BE2C (cell line): ENCODE results near the gene CT47A1.
"Not testable (repeated sequence)": the region's sequence is repeated elsewhere in the genome, so short reads cannot be mapped to it uniquely, and the experiment has no call there.

Experiments
- DNase-seq: peaks from one replicate; pipeline ENCODE4 v3.0.0-alpha.2; 2020
- H3K27me3 ChIP-seq: fragments of 250-450 bp; sonication (Bioruptor Pico); 2 replicates; pipeline ENCODE4 v1.5.1; 2020; ENCODE audit warnings: mild to moderate bottlenecking
- H3K36me3 ChIP-seq: fragments of 250-450 bp; sonication (Bioruptor Pico); 2 replicates; pipeline ENCODE4 v1.5.1; 2020; ENCODE audit warnings: mild to moderate bottlenecking
- H3K4me1 ChIP-seq: fragments of 250-450 bp; sonication (Bioruptor Pico); 2 replicates; pipeline ENCODE4 v1.5.1; 2020
- H3K4me3 ChIP-seq: 2 replicates; pipeline ENCODE4 v1.5.1; 2011; ENCODE audit warnings: low read depth, low read length
- H3K9me3 ChIP-seq: fragments of 250-450 bp; sonication (Bioruptor Pico); 2 replicates; pipeline ENCODE4 v1.5.1; 2020
- CTCF ChIP-seq: IDR thresholded peaks from 2 replicates; pipeline ENCODE4 v1.5.1; 2012; ENCODE audit warnings: mild to moderate bottlenecking, low read depth, low read length

CT47A1 gene

GRCh38 chrX:121011254-121011653 is 25.7 kb upstream of the CT47A1 start:
- H3K4me1 ChIP-seq, result no peaks in the 10 kb centered on the region
- no peak for TF ChIP-seq CTCF

GRCh38 chrX:121010218-121010617 is 24.7 kb upstream of the CT47A1 start:
- DNase-seq, result no peak
- TF ChIP-seq CTCF, result no peak
- no peaks in the 10 kb centered on the region for H3K4me1 ChIP-seq
- no peaks in the 10 kb centered on the region for H3K36me3 ChIP-seq
- no peak overlapping the region for H3K4me3 ChIP-seq
- no peaks in the 10 kb centered on the region for H3K9me3 ChIP-seq
- no peaks in the 10 kb centered on the region for H3K27me3 ChIP-seq

More at GRCh38 chrX:121011254-121011653, 25.7 kb upstream of the CT47A1 start:
- DNase-seq, result no peak
- Histone ChIP-seq H3K36me3 (no peaks in the 10 kb centered on the region), H3K27me3 (no peaks in the 10 kb centered on the region), H3K4me3 (no peak overlapping the region), H3K9me3 (no peaks in the 10 kb centered on the region)

GRCh38 chrX:121009764-121010163 is 24.2 kb upstream of the CT47A1 start:
- Histone ChIP-seq H3K4me3 (no peak overlapping the region), H3K4me1 (no peaks in the 10 kb centered on the region), H3K27me3 (no peaks in the 10 kb centered on the region), H3K36me3 (no peaks in the 10 kb centered on the region), H3K9me3 (no peaks in the 10 kb centered on the region)
- no peak for DNase-seq
- TF ChIP-seq CTCF, result no peak

GRCh38 chrX:121008920-121009319 is 23.4 kb upstream of the CT47A1 start:
- Histone ChIP-seq H3K4me3 (no peak overlapping the region), H3K36me3 (no peaks in the 10 kb centered on the region), H3K27me3 (no peaks in the 10 kb centered on the region), H3K4me1 (no peaks in the 10 kb centered on the region), H3K9me3 (no peaks in the 10 kb centered on the region)
- TF ChIP-seq CTCF, result no peak
- no peak for DNase-seq

- TF ChIP-seq CTCF, result no peak
- no peaks in the 10 kb centered on the region for H3K27me3 ChIP-seq
- no peaks in the 10 kb centered on the region for H3K36me3 ChIP-seq
- DNase-seq, result no peak
- no peaks in the 10 kb centered on the region for H3K4me1 ChIP-seq
- H3K4me3 ChIP-seq, result no peak overlapping the region
- no peaks in the 10 kb centered on the region for H3K9me3 ChIP-seq
Measured at GRCh38 chrX:121000589-121000988, 15.0 kb upstream of the CT47A1 start.

GRCh38 chrX:120999413-120999812 is 13.9 kb upstream of the CT47A1 start:
- H3K27me3 ChIP-seq, result no peaks in the 10 kb centered on the region
- TF ChIP-seq CTCF, result no peak
- H3K4me1 ChIP-seq, result no peaks in the 10 kb centered on the region
- no peaks in the 10 kb centered on the region for H3K36me3 ChIP-seq
- H3K9me3 ChIP-seq, result no peaks in the 10 kb centered on the region
- no peak for DNase-seq
- H3K4me3 ChIP-seq, result no peak overlapping the region

GRCh38 chrX:120956500-120956899 is 29.1 kb downstream of the CT47A1 start, which contains the start of gene CT47A7:
Gene CT47A7, minus strand, starts transcription at chrX:120956600. Its CDS starts 255 bp downstream, at chrX:120956345.
- not testable (repeated sequence) for H3K4me1 ChIP-seq, H3K36me3 ChIP-seq, H3K27me3 ChIP-seq, DNase-seq, H3K4me3 ChIP-seq, H3K9me3 ChIP-seq
